H9 (cell line): ENCODE data around the gene MSMP. TPM values are rescaled to one million over a fixed set of nuclear protein-coding genes. Genes with fewer than 3 reads are reported as not detected.

Experiments
- DNase-seq: peaks from one replicate; pipeline ENCODE4 v3.0.0-alpha.2; 2017
- H2AFZ ChIP-seq: one replicate; pipeline ENCODE4 v1.6.1; 2013; ENCODE audit warnings: mild to moderate bottlenecking, low read length, control low read depth, moderate library complexity
- H2AK5ac ChIP-seq: 2 replicates; pipeline ENCODE4 v1.6.1; 2013; ENCODE audit warnings: low read length, control low read depth, mixed read lengths; ENCODE audit not compliant: insufficient read length
- H2BK120ac ChIP-seq: one replicate; pipeline ENCODE4 v1.6.1; 2013; ENCODE audit warnings: low read depth, mild to moderate bottlenecking, low read length, control low read depth, inconsistent platforms; ENCODE audit not compliant: poor library complexity, severe bottlenecking
- H2BK12ac ChIP-seq: 2 replicates; pipeline ENCODE4 v1.6.1; 2013; ENCODE audit warnings: low read length, control low read depth, mixed read lengths, low read depth; ENCODE audit not compliant: insufficient read length
- H2BK15ac ChIP-seq: 2 replicates; pipeline ENCODE4 v1.6.1; 2013; ENCODE audit warnings: low read depth, low read length, control low read depth
- H2BK20ac ChIP-seq: one replicate; pipeline ENCODE4 v1.6.1; 2013; ENCODE audit warnings: low read depth, mild to moderate bottlenecking, low read length, control low read depth, inconsistent platforms; ENCODE audit not compliant: poor library complexity, severe bottlenecking
- H2BK5ac ChIP-seq: 2 replicates; pipeline ENCODE4 v1.6.1; 2013; ENCODE audit warnings: low read length, control low read depth, mixed read lengths; ENCODE audit not compliant: insufficient read length
- H3K14ac ChIP-seq: 2 replicates; pipeline ENCODE4 v1.6.1; 2013; ENCODE audit warnings: low read length, control low read depth; ENCODE audit not compliant: insufficient read depth
- H3K18ac ChIP-seq: 2 replicates; pipeline ENCODE4 v1.6.1; 2013; ENCODE audit warnings: low read depth, mild to moderate bottlenecking, mixed read lengths, low read length, control low read depth; ENCODE audit not compliant: insufficient read length
- H3K23ac ChIP-seq: 2 replicates; pipeline ENCODE4 v1.6.1; 2013; ENCODE audit warnings: low read length, control low read depth, mixed read lengths, low read depth; ENCODE audit not compliant: insufficient read length
- H3K23me2 ChIP-seq: 2 replicates; pipeline ENCODE4 v1.6.1; 2013; ENCODE audit warnings: low read depth, mild to moderate bottlenecking, mixed read lengths, low read length, control low read depth; ENCODE audit not compliant: insufficient read length, poor library complexity, severe bottlenecking
- H3K27ac ChIP-seq: 2 replicates; pipeline ENCODE4 v1.5.1; 2013; ENCODE audit warnings: low read length, control low read depth, mixed read lengths, low read depth; ENCODE audit not compliant: insufficient read length
- H3K27me3 ChIP-seq: 2 replicates; pipeline ENCODE4 v1.6.1; 2013; ENCODE audit warnings: low read length, control low read depth, inconsistent platforms; ENCODE audit not compliant: insufficient read depth
- H3K4ac ChIP-seq: 2 replicates; pipeline ENCODE4 v1.6.1; 2013; ENCODE audit warnings: low read depth, mild to moderate bottlenecking, control low read depth, inconsistent platforms, low read length, moderate library complexity
- H3K4me1 ChIP-seq: 2 replicates; pipeline ENCODE4 v1.6.1; 2013; ENCODE audit warnings: low read length, control low read depth, inconsistent platforms; ENCODE audit not compliant: insufficient read depth
- H3K4me2 ChIP-seq: 2 replicates; pipeline ENCODE4 v1.6.1; 2013; ENCODE audit warnings: low read length, control low read depth, mixed read lengths; ENCODE audit not compliant: insufficient read length, insufficient read depth
- H3K56ac ChIP-seq: 2 replicates; pipeline ENCODE4 v1.6.1; 2013; ENCODE audit warnings: low read depth, mild to moderate bottlenecking, mixed read lengths, low read length, control low read depth; ENCODE audit not compliant: insufficient read length
- H3K79me1 ChIP-seq: 2 replicates; pipeline ENCODE4 v1.6.1; 2013; ENCODE audit warnings: low read depth, mild to moderate bottlenecking, moderate library complexity, low read length, control low read depth, inconsistent platforms; ENCODE audit not compliant: insufficient read depth, poor library complexity, severe bottlenecking
- H3K79me2 ChIP-seq: 2 replicates; pipeline ENCODE4 v1.6.1; 2013; ENCODE audit warnings: low read length, control low read depth, inconsistent platforms; ENCODE audit not compliant: insufficient read depth
- H3K9ac ChIP-seq: 2 replicates; pipeline ENCODE4 v1.6.1; 2013; ENCODE audit warnings: low read length, control low read depth, mixed read lengths; ENCODE audit not compliant: insufficient read length; ENCODE audit errors: extremely low read depth
- H3K9me3 ChIP-seq: one replicate; pipeline ENCODE4 v1.6.1; 2013; ENCODE audit warnings: low read depth, low read length, inconsistent platforms; ENCODE audit not compliant: control insufficient read depth
- H3T11ph ChIP-seq: one replicate; pipeline ENCODE4 v1.6.1; 2013; ENCODE audit warnings: mild to moderate bottlenecking, low read length, control low read depth, inconsistent platforms
- H4K20me1 ChIP-seq: one replicate; pipeline ENCODE4 v1.6.1; 2013; ENCODE audit not compliant: control insufficient read depth, insufficient read length, insufficient read depth
- H4K5ac ChIP-seq: 2 replicates; pipeline ENCODE4 v1.6.1; 2013; ENCODE audit warnings: low read depth, mild to moderate bottlenecking, mixed read lengths, low read length, control low read depth; ENCODE audit not compliant: insufficient read length
- H4K8ac ChIP-seq: replicated peaks from 2 replicates; pipeline ENCODE4 v1.6.1; 2013; ENCODE audit warnings: low read length, control low read depth, mixed read lengths, low read depth; ENCODE audit not compliant: insufficient read length
- H4K91ac ChIP-seq: 2 replicates; pipeline ENCODE4 v1.6.1; 2013; ENCODE audit warnings: low read depth, mild to moderate bottlenecking, moderate library complexity, mixed read lengths, low read length, control low read depth; ENCODE audit not compliant: insufficient read length
- H3K27ac Mint-ChIP-seq, 3 experiments: 2 replicates in 2 of 3; 3 replicates in 1 of 3; pipeline ENCODE4 v1.8.0; 2020 to 2021; ENCODE audit warnings: mixed read lengths in 3 of 3, mild to moderate bottlenecking in 1 of 3, moderate library complexity in 1 of 3
- H3K27me3 Mint-ChIP-seq: 2 replicates; pipeline ENCODE4 v1.8.0; 2021; ENCODE audit warnings: low read depth, mild to moderate bottlenecking, moderate library complexity, mixed read lengths
- H3K36me3 Mint-ChIP-seq, 3 experiments: 2 replicates in 2 of 3; 3 replicates in 1 of 3; pipeline ENCODE4 v1.8.0; 2020 to 2021; ENCODE audit warnings: low read depth in 3 of 3, mixed read lengths in 3 of 3; ENCODE audit not compliant: insufficient read depth in 1 of 3
- H3K4me1 Mint-ChIP-seq, 2 experiments: 2 replicates each; pipeline ENCODE4 v1.8.0; 2020; ENCODE audit warnings: mixed read lengths in 2 of 2
- H3K4me3 Mint-ChIP-seq, 2 experiments: 2 replicates in 1 of 2; 3 replicates in 1 of 2; pipeline ENCODE4 v1.8.0; 2020 to 2021; ENCODE audit warnings: mild to moderate bottlenecking in 2 of 2, mixed read lengths in 2 of 2, moderate library complexity in 1 of 2
- H3K9me3 Mint-ChIP-seq, 2 experiments: 2 replicates in 1 of 2; 3 replicates in 1 of 2; pipeline ENCODE4 v1.8.0; 2020; ENCODE audit warnings: mild to moderate bottlenecking in 2 of 2, mixed read lengths in 2 of 2, moderate library complexity in 1 of 2
- CTCF ChIP-seq: fragments of 200-600 bp; sonication (generic); conservative IDR thresholded peaks from 3 replicates; pipeline ENCODE4 v1.8.0; 2021; ENCODE audit warnings: antibody characterized with exemption, mild to moderate bottlenecking
- WGBS: extraction: QIAGEN DNeasy Blood & Tissue Kit; methylation state at CpG from one replicate; pipeline ENCODE4 v1.1.7; 2013; ENCODE audit warnings: missing lambda C conversion rate, low lambda C conversion rate, mixed read lengths; ENCODE audit not compliant: insufficient read length; ENCODE audit errors: extremely low coverage; 5-methylcytosine and 5-hydroxymethylcytosine counted together
- total RNA-seq: library from RNA; stranded (reverse); gene quantifications from 2 replicates; pipeline ENCODE4 v1.2.1, GENCODE V29; 2021

The MSMP gene
- total RNA-seq, 1 experiment from 2014 or later, result 0.83 TPM

- Histone ChIP-seq H4K20me1 (no peaks in the 10 kb centered on the region), H4K5ac (no peak overlapping the region), H2BK5ac (no peak overlapping the region), H2BK12ac (no peak overlapping the region), H3K9me3 (no peaks in the 10 kb centered on the region), H3K79me1 (no peaks in the 10 kb centered on the region), H3T11ph (no peak overlapping the region), H2AFZ (no peak overlapping the region), H3K23me2 (no peaks in the 10 kb centered on the region), H4K8ac (no peak overlapping the region), H3K4ac (no peak overlapping the region), H2BK120ac (no peak overlapping the region), H3K27me3 (no peaks in the 10 kb centered on the region), H2BK20ac (no peak overlapping the region), H3K18ac (no peak overlapping the region), H3K27ac (no peak overlapping the region), H3K9ac (no peak overlapping the region), H3K14ac (no peak overlapping the region), H3K56ac (no peak overlapping the region), H4K91ac (no peak overlapping the region), H2BK15ac (no peak overlapping the region), H3K4me1 (peaks cover 14% of the 10 kb centered on the region; the same call in 1 of the 2 replicates), H3K79me2 (no peaks in the 10 kb centered on the region; the same call in none of the 2 replicates), H2AK5ac (no peak overlapping the region), H3K4me2 (no peak overlapping the region), H3K23ac (no peak overlapping the region)
- TF ChIP-seq CTCF, result no peak
- DNase-seq, result no peak
- Mint-ChIP-seq H3K9me3 (no peaks in the 10 kb centered on the region), H3K36me3 (peaks cover 30 to 67% (median 54%) of the 10 kb centered on the region in 3 experiments; a peak in 6 of 7 replicates), H3K4me3 (no peak overlapping the region), H3K27ac (no peak overlapping the region), H3K27me3 (no peaks in the 10 kb centered on the region), H3K4me1 (no peaks in the 10 kb centered on the region; a peak in 2 of 4 replicates)
- no CpG with 5 or more reads among the region's 8 CpGs for WGBS
Measured at GRCh38 chr9:35723908-35724307, 30.2 kb downstream of the MSMP start.
